H1 (cell line): ENCODE data around the gene GSTT2. TPM values are rescaled to one million over a fixed set of nuclear protein-coding genes. Genes with fewer than 3 reads are reported as not detected.

Experiments used
- CTCF ChIA-PET: fragments of 300-600 bp; sonication (Branson Sonifier 250); formaldehyde crosslinking; loops from one replicate; lab custom pipeline; 2021; ENCODE audit not compliant: partially characterized antibody; lab: Charles Lee
- POLR2A ChIA-PET: fragments of 300-600 bp; sonication (Branson Sonifier 250); formaldehyde crosslinking; loops from one replicate; lab custom pipeline; 2021; ENCODE audit warnings: inconsistent platforms; ENCODE audit not compliant: partially characterized antibody; lab: Charles Lee
- DNase-seq, 2 experiments: peaks; one replicate each; pipeline versions ENCODE4 v3.0.0 to v3.0.0-alpha.2; 2010 to 2022; ENCODE audit warnings: low spot score in 2 of 2, low read depth in 1 of 2, mixed read lengths in 1 of 2
- FAIRE-seq: peaks from 2 replicates; lab custom pipeline; 2011; peaks lifted over from hg19 to GRCh38; lab: Jason Lieb, UNC
- H2AFZ ChIP-seq: 2 replicates; pipeline ENCODE4 v1.8.1; 2012; ENCODE audit warnings: low read length, inconsistent platforms
- H2AK5ac ChIP-seq: 2 replicates; pipeline ENCODE4 v1.6.1; 2013; ENCODE audit warnings: low read depth, low read length
- H2BK120ac ChIP-seq: replicated peaks from 2 replicates; pipeline ENCODE3; 2013; ENCODE audit warnings: low read depth, low read length, inconsistent platforms
- H2BK12ac ChIP-seq: 2 replicates; pipeline ENCODE4 v1.6.1; 2013; ENCODE audit warnings: low read depth, low read length
- H2BK15ac ChIP-seq: 2 replicates; pipeline ENCODE4 v1.6.1; 2013; ENCODE audit warnings: low read length
- H2BK20ac ChIP-seq: 2 replicates; pipeline ENCODE4 v1.6.1; 2013; ENCODE audit warnings: low read length
- H2BK5ac ChIP-seq: 2 replicates; pipeline ENCODE4 v1.6.1; 2013; ENCODE audit warnings: low read depth, low read length
- H3K14ac ChIP-seq: 2 replicates; pipeline ENCODE4 v1.6.1; 2013; ENCODE audit warnings: inconsistent platforms; ENCODE audit not compliant: insufficient read length
- H3K18ac ChIP-seq: 2 replicates; pipeline ENCODE4 v1.6.1; 2013; ENCODE audit warnings: low read length; ENCODE audit errors: extremely low read depth
- H3K23ac ChIP-seq: 2 replicates; pipeline ENCODE4 v1.6.1; 2013; ENCODE audit warnings: inconsistent platforms; ENCODE audit not compliant: insufficient read length
- H3K23me2 ChIP-seq: 2 replicates; pipeline ENCODE4 v1.6.1; 2013; ENCODE audit warnings: low read depth, low read length
- H3K27ac ChIP-seq: 2 replicates; pipeline ENCODE4 v1.6.1; 2011; ENCODE audit warnings: low read depth, low read length, inconsistent platforms
- H3K27me3 ChIP-seq, 4 experiments: replicated peaks in 1 of 4; 1 replicate in 1 of 4; 2 replicates in 3 of 4; pipeline versions ENCODE4 v1.6.1 to v1.8.1; 2011 to 2013; ENCODE audit warnings: low read length in 3 of 4, mild to moderate bottlenecking in 3 of 4, inconsistent platforms in 2 of 4, mixed read lengths in 2 of 4, moderate library complexity in 1 of 4; ENCODE audit not compliant: control insufficient read depth in 3 of 4, insufficient read depth in 3 of 4; ENCODE audit errors: extremely low read depth in 1 of 4
- H3K36me3 ChIP-seq, 4 experiments: 2 replicates each; pipeline versions ENCODE4 v1.6.1 to v1.8.1; 2011 to 2013; ENCODE audit warnings: mild to moderate bottlenecking in 4 of 4, low read length in 3 of 4, moderate library complexity in 2 of 4, control low read depth in 1 of 4, inconsistent platforms in 1 of 4; ENCODE audit not compliant: insufficient read depth in 4 of 4, control insufficient read depth in 2 of 4
- H3K4ac ChIP-seq: replicated peaks from 2 replicates; pipeline ENCODE3; 2013; ENCODE audit warnings: low read length, low read depth, mixed read lengths, inconsistent platforms; ENCODE audit not compliant: insufficient read length
- H3K4me1 ChIP-seq, 4 experiments: replicated peaks in 1 of 4; 1 replicate in 1 of 4; 2 replicates in 3 of 4; pipeline versions ENCODE4 v1.6.1 to v1.8.1; 2011 to 2013; ENCODE audit warnings: low read length in 3 of 4, inconsistent platforms in 2 of 4, mixed read lengths in 1 of 4; ENCODE audit not compliant: insufficient read depth in 4 of 4, control insufficient read depth in 3 of 4
- H3K4me2 ChIP-seq, 2 experiments: 2 replicates each; pipeline versions ENCODE4 v1.6.1 to v1.8.1; 2011 to 2013; ENCODE audit warnings: low read depth in 2 of 2, low read length in 2 of 2, control low read depth in 1 of 2, inconsistent platforms in 1 of 2, mild to moderate bottlenecking in 1 of 2; ENCODE audit not compliant: insufficient read depth in 1 of 2
- H3K4me3 ChIP-seq, 4 experiments: fragments of 200-600, 300-600 bp in 1 of 4; sonication (generic), shearing (Covaris generic), sonication (Bioruptor Twin) in 1 of 4; 2 replicates each; pipeline versions ENCODE4 v1.5.1 to v1.8.1; 2011 to 2016; ENCODE audit warnings: low read length in 4 of 4, low read depth in 3 of 4, control low read depth in 2 of 4, inconsistent platforms in 2 of 4, mild to moderate bottlenecking in 2 of 4, mixed read lengths in 1 of 4, moderate library complexity in 1 of 4; ENCODE audit not compliant: insufficient read depth in 2 of 4; ENCODE audit errors: extremely low read depth in 1 of 4
- H3K56ac ChIP-seq: replicated peaks from 2 replicates; pipeline ENCODE3; 2013; ENCODE audit warnings: low read depth, mild to moderate bottlenecking, mixed read lengths, low read length, inconsistent platforms; ENCODE audit not compliant: insufficient read length
- H3K79me1 ChIP-seq: 2 replicates; pipeline ENCODE4 v1.6.1; 2013; ENCODE audit warnings: low read depth, low read length, control low read depth
- H3K79me2 ChIP-seq, 2 experiments: 2 replicates each; pipeline versions ENCODE4 v1.6.1 to v1.8.1; 2012 to 2013; ENCODE audit warnings: low read length in 2 of 2, mild to moderate bottlenecking in 2 of 2, inconsistent platforms in 1 of 2; ENCODE audit not compliant: insufficient read depth in 2 of 2, control insufficient read depth in 1 of 2
- H3K9ac ChIP-seq, 4 experiments: replicated peaks in 1 of 4; 1 replicate in 1 of 4; 2 replicates in 3 of 4; pipeline versions ENCODE4 v1.6.1 to v1.8.1; 2011 to 2013; ENCODE audit warnings: low read depth in 3 of 4, low read length in 3 of 4, control low read depth in 2 of 4, mild to moderate bottlenecking in 2 of 4, moderate library complexity in 2 of 4, inconsistent platforms in 1 of 4; ENCODE audit errors: extremely low read depth in 1 of 4
- H3K9me3 ChIP-seq, 2 experiments: 2 replicates each; pipeline versions ENCODE4 v1.6.1 to v1.8.1; 2012 to 2013; ENCODE audit warnings: mild to moderate bottlenecking in 2 of 2, moderate library complexity in 2 of 2, control low read depth in 1 of 2, inconsistent platforms in 1 of 2, low read depth in 1 of 2, low read length in 1 of 2, mixed read lengths in 1 of 2; ENCODE audit not compliant: insufficient read depth in 2 of 2
- H4K20me1 ChIP-seq, 2 experiments: replicated peaks in 1 of 2; 2 replicates each; pipeline versions ENCODE3 to v1.8.1; 2011 to 2013; ENCODE audit warnings: inconsistent platforms in 2 of 2, low read length in 2 of 2, mild to moderate bottlenecking in 1 of 2; ENCODE audit not compliant: insufficient read depth in 2 of 2, control insufficient read depth in 1 of 2
- H4K5ac ChIP-seq: 2 replicates; pipeline ENCODE4 v1.6.1; 2013; ENCODE audit warnings: low read length, low read depth, mixed read lengths, inconsistent platforms; ENCODE audit not compliant: insufficient read length
- H4K8ac ChIP-seq: 2 replicates; pipeline ENCODE4 v1.8.0; 2013; ENCODE audit warnings: mild to moderate bottlenecking, moderate library complexity, low read length, inconsistent platforms; ENCODE audit not compliant: insufficient read depth; ENCODE audit errors: extremely low read depth
- H4K91ac ChIP-seq: replicated peaks from 2 replicates; pipeline ENCODE3; 2013; ENCODE audit warnings: low read length, mixed read lengths, inconsistent platforms; ENCODE audit not compliant: insufficient read length
- ATF3 ChIP-seq: IDR thresholded peaks from 2 replicates; pipeline ENCODE4 v1.6.1; 2011; ENCODE audit warnings: low read depth, mild to moderate bottlenecking, low read length; ENCODE audit not compliant: insufficient read depth
- BACH1 ChIP-seq: IDR thresholded peaks from 2 replicates; pipeline ENCODE4 v1.6.1; 2012; ENCODE audit warnings: low read length, improper control_type of control experiment
- CBX5 ChIP-seq: fragments of 300-800, 300-1000 bp; sonication (generic); IDR thresholded peaks from 2 replicates; pipeline ENCODE4 v1.7.1; 2016; ENCODE audit warnings: antibody characterized with exemption, low read length, low read depth
- CBX8 ChIP-seq: fragments of 300-800, 300-1000 bp; sonication (generic); IDR thresholded peaks from 2 replicates; pipeline ENCODE4 v1.7.1; 2016; ENCODE audit warnings: low read depth, low read length, borderline replicate concordance
- JUND ChIP-seq: IDR thresholded peaks from 2 replicates; pipeline ENCODE4 v1.6.1; 2011; ENCODE audit warnings: mild to moderate bottlenecking, improper control_type of control experiment, low read length
- MAFK ChIP-seq: IDR thresholded peaks from 2 replicates; pipeline ENCODE4 v1.6.1; 2012; ENCODE audit warnings: low read depth, mild to moderate bottlenecking, improper control_type of control experiment, low read length
- POLR2A ChIP-seq, 2 experiments: IDR thresholded peaks; 1 replicate in 1 of 2; 2 replicates in 1 of 2; pipeline ENCODE4 v1.6.1; 2011; ENCODE audit warnings: low read depth in 2 of 2, low read length in 2 of 2, mild to moderate bottlenecking in 2 of 2; ENCODE audit errors: control extremely low read depth in 1 of 2
- POU5F1 ChIP-seq: IDR thresholded peaks from 2 replicates; pipeline ENCODE4 v1.6.1; 2011; ENCODE audit warnings: low read depth, mild to moderate bottlenecking, low read length, moderate library complexity
- SUZ12 ChIP-seq: fragments of 200-600 bp; sonication (generic); IDR thresholded peaks from 2 replicates; pipeline ENCODE4 v1.6.1; 2012; ENCODE audit warnings: mild to moderate bottlenecking, inconsistent platforms, low read length, moderate library complexity, mixed read lengths
- WGBS, 2 experiments: shearing (Covaris generic) in 1 of 2; methylation state at CpG; one replicate each; pipeline versions ENCODE4 v1.1.6 to v1.1.7; 2013 to 2015; ENCODE audit warnings: low lambda C conversion rate in 2 of 2, mixed read lengths in 2 of 2, inconsistent platforms in 1 of 2, low coverage in 1 of 2, missing lambda C conversion rate in 1 of 2; ENCODE audit not compliant: insufficient replicate concordance in 2 of 2, insufficient coverage in 1 of 2, insufficient read length in 1 of 2; ENCODE audit errors: extremely low coverage in 1 of 2, missing lambda C conversion rate in 1 of 2; 5-methylcytosine and 5-hydroxymethylcytosine counted together
- polyA plus RNA-seq, 7 experiments: library from polyadenylated mRNA; depleted of rRNA in 3 of 7; stranded (reverse) in 5 of 7; unstranded in 2 of 7; fragments of >200 nt in 5 of 7; fragments of 200-250 nt in 2 of 7; gene quantifications; 1 replicate in 5 of 7; 2 replicates in 1 of 7; 4 replicates in 1 of 7; pipeline versions ENCODE4 v1.2.1 to v1.2.3, GENCODE V29; 2011 to 2013; ENCODE audit warnings: missing spikeins in 2 of 7, mixed read lengths in 2 of 7
- total RNA-seq: library from RNA; stranded (reverse); fragmentation: NEBNext Ultra II Directional; extraction: Animal tissue kit (Norgen Biotek cat#: 25700); gene quantifications from 2 replicates; pipeline ENCODE4 v1.2.1, GENCODE V29; 2021

The GSTT2 gene
- total and polyA plus RNA-seq, 2 of the 8 experiments (the other 6 are each of a cell fraction or from before 2014, with no cell fraction given), result 1.1 to 1.5 TPM

GRCh38 chr22:24029304-24029703 is 49.4 kb downstream of the GSTT2 start:
- H2BK20ac ChIP-seq, result no peak overlapping the region
- TF ChIP-seq CBX8 (no peak), POU5F1 (no peak), ATF3 (no peak), POLR2A (IDR thresholded peaks at IDR 0.05; ENCODE audit: control extremely low read depth in 1 of 2, low read depth in 2 of 2, low read length in 2 of 2) (no peak), MAFK (no peak), JUND (no peak), CBX5 (no peak), BACH1 (no peak), SUZ12 (no peak)
- no peak overlapping the region for H3K18ac ChIP-seq
- H3K79me2 ChIP-seq, result peaks cover 0 to 77% of the 10 kb centered on the region in 2 experiments; a peak in 2 of 4 replicates
- H2BK15ac ChIP-seq, result no peak overlapping the region
- CTCF ChIA-PET, result interaction anchor here (1.1 to 1.2 kb wide), 2 partner anchors 9 to 16 kb away, joined by 3 read pairs; no protein-coding TSS in a partner anchor
- H3K36me3 ChIP-seq, result no peaks in the 10 kb centered on the region
- H3K23me2 ChIP-seq, result no peaks in the 10 kb centered on the region
- H3K56ac ChIP-seq, result no peak overlapping the region
- DNase-seq, result no peak
- H4K20me1 ChIP-seq, result peaks cover 1 to 2% of the 10 kb centered on the region in 2 experiments
- H2BK5ac ChIP-seq, result no peak overlapping the region
- H3K4me1 ChIP-seq, result no peaks in the 10 kb centered on the region; a peak in 1 of 7 replicates
- H3K14ac ChIP-seq, result no peak overlapping the region
- no peak overlapping the region for H2BK12ac ChIP-seq
- no peak overlapping the region for H2AK5ac ChIP-seq
- no peaks in the 10 kb centered on the region for H3K27me3 ChIP-seq
- FAIRE-seq, result no peak
- H2AFZ ChIP-seq, result no peak overlapping the region
- H3K9me3 ChIP-seq, result no peaks in the 10 kb centered on the region
- no peak overlapping the region for H2BK120ac ChIP-seq
- H3K23ac ChIP-seq, result no peak overlapping the region
- no peak overlapping the region for H3K27ac ChIP-seq
- H3K4ac ChIP-seq, result no peak overlapping the region
- peaks cover 14% of the 10 kb centered on the region for H3K79me1 ChIP-seq
- no peak overlapping the region for H4K5ac ChIP-seq
- H3K4me2 ChIP-seq, result no peak overlapping the region
- H4K91ac ChIP-seq, result no peak overlapping the region
- 94% methylated on average over 3 of the region's 3 CpGs; no CpG with 5 or more reads in 1 of the 2 experiments for WGBS, 2 experiments
- POLR2A ChIA-PET, result no interaction called here
- no peak overlapping the region for H3K4me3 ChIP-seq
- H3K9ac ChIP-seq, result no peak overlapping the region
- H4K8ac ChIP-seq, result no peak overlapping the region
